Transverse colon (tissue), 3 donors: ENCODE measurements around the gene RASGEF1C.

Experiments used
- CTCF ChIP-seq, 5 experiments: fragments of 200-600 bp in 3 of 5; fragments of 450-650 bp in 2 of 5; sonication (generic) in 3 of 5; IDR thresholded peaks; 1 replicate in 2 of 5; 2 replicates in 3 of 5; pipeline ENCODE4 v1.5.1; 2016 to 2017; ENCODE audit warnings: antibody characterized with exemption in 5 of 5, inconsistent platforms in 3 of 5, mild to moderate bottlenecking in 2 of 5, moderate library complexity in 1 of 5
- POLR2A ChIP-seq: fragments of 450-650 bp; IDR thresholded peaks from one replicate; pipeline ENCODE4 v1.6.1; 2016; ENCODE audit warnings: antibody characterized with exemption, mild to moderate bottlenecking, moderate library complexity

GRCh38 chr5:180097926-180098325, 111.1 kb downstream of the RASGEF1C start:
- TF ChIP-seq CTCF (IDR thresholded peaks at IDR 0.05) (no peak), POLR2A (no peak)
